ENCODE data around the gene COX8A. TPM values are rescaled to one million over a fixed set of nuclear protein-coding genes. Genes with fewer than 3 reads are reported as not detected.
"Not testable (repeated sequence)": the region's sequence is repeated elsewhere in the genome, so short reads cannot be mapped to it uniquely, and the experiment has no call there.

The COX8A gene
- total RNA-seq, 1 experiment from 2014 or later: 615 TPM

GRCh38 chr11:63969461-63969860, 5.0 kb upstream of the COX8A start:
- H3K27ac ChIP-seq (ENCODE audit: low read depth, low read length, poor library complexity, severe bottlenecking): no peak overlapping the region
- TF ChIP-seq CTCF (conservative IDR thresholded peaks at IDR 0.05; ENCODE audit: low read depth, low read length) (no peak), EZH2 (IDR thresholded peaks at IDR 0.05; ENCODE audit: borderline replicate concordance, low read depth, low read length, poor library complexity, severe bottlenecking) (no peak)
- no peaks in the 10 kb centered on the region for H3K36me3 ChIP-seq (ENCODE audit: insufficient read depth, low read length, poor library complexity, severe bottlenecking)
- ChIA-PET CTCF (no interaction called here), POLR2A (ENCODE audit: low non-redundant PET) (no interaction called here)
- no peaks in the 10 kb centered on the region for H3K4me1 ChIP-seq (ENCODE audit: insufficient read depth, low read length, poor library complexity, severe bottlenecking)
- no peaks in the 10 kb centered on the region for H3K9me3 ChIP-seq (ENCODE audit: low read depth, low read length, poor library complexity, severe bottlenecking)
- H3K27me3 ChIP-seq (replicated peaks; ENCODE audit: insufficient read depth, low read depth, low read length, poor library complexity): no peaks in the 10 kb centered on the region
- H3K4me3 ChIP-seq (ENCODE audit: low read depth, low read length, poor library complexity, severe bottlenecking): no peak overlapping the region
- intact Hi-C loops (cut with micrococcal nuclease; ENCODE audit: unreplicated experiment): no loop called here
- BruUV-seq (replicated peaks): no TSS peak
- no peak for DNase-seq (ENCODE audit: low spot score)

GRCh38 chr11:63970902-63971301, 3.5 kb upstream of the COX8A start:
- intact Hi-C loops (cut with micrococcal nuclease; ENCODE audit: unreplicated experiment): loop anchor here (10.0 kb wide), 1 partner anchor 136 kb away; the partner anchor contains the start of gene MARK2
- POLR2A ChIA-PET (ENCODE audit: low non-redundant PET): no interaction called here
- BruUV-seq (replicated peaks): no TSS peak

GRCh38 chr11:63973912-63974258, 535 bp upstream of the COX8A start:
- Histone ChIP-seq H3K27ac (ENCODE audit: low read depth, low read length, poor library complexity, severe bottlenecking) (peak overlapping the region; percentile 96), H3K4me3 (ENCODE audit: low read depth, low read length, poor library complexity, severe bottlenecking) (peak overlapping the region; percentile 72), H3K36me3 (ENCODE audit: insufficient read depth, low read length, poor library complexity, severe bottlenecking) (peaks cover 13% of the 10 kb centered on the region), H3K4me1 (ENCODE audit: insufficient read depth, low read length, poor library complexity, severe bottlenecking) (peaks cover 30% of the 10 kb centered on the region)
- H3K9me3 ChIP-seq (ENCODE audit: low read depth, low read length, poor library complexity, severe bottlenecking); POLR2A ChIA-PET (ENCODE audit: low non-redundant PET); CTCF ChIA-PET; H3K27me3 ChIP-seq (replicated peaks; ENCODE audit: insufficient read depth, low read depth, low read length, poor library complexity); DNase-seq (ENCODE audit: low spot score): not testable (repeated sequence)
- BruUV-seq (replicated peaks): TSS peak; percentile 29
- intact Hi-C loops (cut with micrococcal nuclease; ENCODE audit: unreplicated experiment): loop anchor here (10.0 kb wide), 1 partner anchor 139 kb away; the partner anchor contains the start of gene MARK2

More at GRCh38 chr11:63970902-63971301, 3.5 kb upstream of the COX8A start:
- H3K9me3 ChIP-seq (ENCODE audit: low read depth, low read length, poor library complexity, severe bottlenecking): no peaks in the 10 kb centered on the region
- CTCF ChIA-PET: no interaction called here
- TF ChIP-seq EZH2 (IDR thresholded peaks at IDR 0.05; ENCODE audit: borderline replicate concordance, low read depth, low read length, poor library complexity, severe bottlenecking) (no peak), CTCF (conservative IDR thresholded peaks at IDR 0.05; ENCODE audit: low read depth, low read length) (no peak)
- no peak for DNase-seq (ENCODE audit: low spot score)
- H3K36me3 ChIP-seq (ENCODE audit: insufficient read depth, low read length, poor library complexity, severe bottlenecking): peaks cover 1% of the 10 kb centered on the region
- no peak overlapping the region for H3K4me3 ChIP-seq (ENCODE audit: low read depth, low read length, poor library complexity, severe bottlenecking)
- no peaks in the 10 kb centered on the region for H3K27me3 ChIP-seq (replicated peaks; ENCODE audit: insufficient read depth, low read depth, low read length, poor library complexity)
- H3K27ac ChIP-seq (ENCODE audit: low read depth, low read length, poor library complexity, severe bottlenecking): no peak overlapping the region
- H3K4me1 ChIP-seq (ENCODE audit: insufficient read depth, low read length, poor library complexity, severe bottlenecking): peaks cover 2% of the 10 kb centered on the region

GRCh38 chr11:63978551-63979239, 4.3 kb downstream of the COX8A start:
- no peak overlapping the region for H3K4me3 ChIP-seq (ENCODE audit: low read depth, low read length, poor library complexity, severe bottlenecking)
- intact Hi-C loops (cut with micrococcal nuclease; ENCODE audit: unreplicated experiment): loop anchor here (10.0 kb wide), 1 partner anchor 144 kb away; the partner anchor contains the start of gene MARK2

More at GRCh38 chr11:63978551-63979239, 4.3 kb downstream of the COX8A start:
- CTCF ChIA-PET: interaction anchor here (0.6 kb wide), 1 partner anchor 21 kb away, joined by 3 read pairs; no protein-coding TSS in a partner anchor
- peak overlapping the region; percentile 78 for H3K27ac ChIP-seq (ENCODE audit: low read depth, low read length, poor library complexity, severe bottlenecking)
- TF ChIP-seq EZH2 (IDR thresholded peaks at IDR 0.05; ENCODE audit: borderline replicate concordance, low read depth, low read length, poor library complexity, severe bottlenecking): no peak
- no peak for TF ChIP-seq CTCF (conservative IDR thresholded peaks at IDR 0.05; ENCODE audit: low read depth, low read length)
- no peaks in the 10 kb centered on the region for H3K27me3 ChIP-seq (replicated peaks; ENCODE audit: insufficient read depth, low read depth, low read length, poor library complexity)
- POLR2A ChIA-PET (ENCODE audit: low non-redundant PET): interaction anchor here (0.6 to 0.7 kb wide), 2 partner anchors 117 to 831 kb away, joined by 3 to 7 read pairs; no protein-coding TSS in a partner anchor
- H3K36me3 ChIP-seq (ENCODE audit: insufficient read depth, low read length, poor library complexity, severe bottlenecking): peaks cover 19% of the 10 kb centered on the region
- no TSS peak for BruUV-seq (replicated peaks)
- DNase-seq (ENCODE audit: low spot score): peak; percentile 89
- H3K4me1 ChIP-seq (ENCODE audit: insufficient read depth, low read length, poor library complexity, severe bottlenecking): peaks cover 46% of the 10 kb centered on the region
- H3K9me3 ChIP-seq (ENCODE audit: low read depth, low read length, poor library complexity, severe bottlenecking): no peaks in the 10 kb centered on the region
